RWPE1 (cell line): Measurements from ENCODE around the gene BRAT1.

Source experiments
- CTCF ChIA-PET: fragments of 350-600 bp; sonication (Branson Sonifier 250); formaldehyde crosslinking; extraction: SDS; loops from one replicate; lab custom pipeline; 2021; lab: Yijun Ruan, JAX
- POLR2A ChIA-PET: fragments of 400-600 bp; formaldehyde crosslinking; extraction: SDS; loops from one replicate; lab custom pipeline; 2020; ENCODE audit warnings: antibody characterized with exemption; ENCODE audit not compliant: low non-redundant PET; lab: Yijun Ruan, JAX
- DNase-seq: peaks from one replicate; pipeline ENCODE4 v3.0.0; 2012; ENCODE audit warnings: low spot score
- H3K27ac ChIP-seq: fragments of 450-650 bp; 2 replicates; pipeline ENCODE4 v1.5.1; 2017
- TF ChIP-seq, protein P1 (sequence below): fragments of 450-650 bp; conservative IDR thresholded peaks from 2 replicates; pipeline ENCODE4 v1.5.1; 2017; ENCODE audit warnings: low read depth, mild to moderate bottlenecking

Gene BRAT1

DNA sequence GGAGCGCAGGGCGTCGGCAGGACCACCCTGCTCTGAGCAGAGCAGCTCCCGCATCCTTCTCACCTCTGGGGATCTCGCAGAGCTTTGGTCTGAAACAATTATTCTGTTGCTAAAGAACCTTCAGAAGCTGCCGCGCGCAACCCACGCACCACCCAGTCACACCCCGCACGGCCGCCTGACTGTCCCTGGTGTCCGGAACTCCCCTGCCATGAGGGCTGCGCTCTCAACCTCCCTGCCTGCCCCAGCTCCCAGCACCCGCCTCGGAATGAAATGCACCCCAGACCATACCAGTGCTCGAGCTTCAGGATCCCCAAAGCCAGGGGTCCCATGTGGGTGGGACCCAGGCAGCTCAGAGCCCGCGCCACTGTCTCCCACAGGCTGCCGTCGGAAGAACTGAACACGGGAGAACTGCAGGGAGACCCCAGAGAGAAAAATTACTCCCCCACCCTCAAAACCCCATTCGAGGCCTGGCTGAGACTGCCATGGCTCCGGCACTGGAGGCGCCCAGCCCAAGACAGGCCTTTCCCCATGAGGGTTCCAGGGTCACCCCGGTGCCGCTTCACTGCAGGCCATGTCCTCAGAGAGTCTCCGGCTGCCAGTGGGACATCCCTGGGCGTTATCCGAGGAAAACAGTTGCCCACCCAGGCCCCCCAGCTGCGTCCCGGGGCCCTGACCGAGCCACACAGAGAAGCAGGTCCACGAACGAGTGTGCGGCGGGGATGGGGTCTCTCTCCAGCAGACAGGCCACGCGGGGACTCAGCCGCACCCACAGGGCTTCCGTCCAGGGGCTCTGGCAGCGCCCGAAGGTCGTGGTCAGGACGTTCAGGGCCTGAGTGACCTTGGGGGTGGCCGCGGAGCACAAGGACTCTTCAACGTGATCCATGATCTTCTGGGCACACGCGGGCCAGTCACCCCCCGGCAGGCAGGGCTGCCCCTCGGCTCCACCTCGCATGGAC, 12.1 kb downstream of the BRAT1 start:
- ChIA-PET POLR2A (no interaction called here), CTCF (interaction anchor here (0.6 kb wide), 1 partner anchor 919 kb away, joined by 3 read pairs; no protein-coding TSS in a partner anchor)
- TF ChIP-seq, protein P1, sequence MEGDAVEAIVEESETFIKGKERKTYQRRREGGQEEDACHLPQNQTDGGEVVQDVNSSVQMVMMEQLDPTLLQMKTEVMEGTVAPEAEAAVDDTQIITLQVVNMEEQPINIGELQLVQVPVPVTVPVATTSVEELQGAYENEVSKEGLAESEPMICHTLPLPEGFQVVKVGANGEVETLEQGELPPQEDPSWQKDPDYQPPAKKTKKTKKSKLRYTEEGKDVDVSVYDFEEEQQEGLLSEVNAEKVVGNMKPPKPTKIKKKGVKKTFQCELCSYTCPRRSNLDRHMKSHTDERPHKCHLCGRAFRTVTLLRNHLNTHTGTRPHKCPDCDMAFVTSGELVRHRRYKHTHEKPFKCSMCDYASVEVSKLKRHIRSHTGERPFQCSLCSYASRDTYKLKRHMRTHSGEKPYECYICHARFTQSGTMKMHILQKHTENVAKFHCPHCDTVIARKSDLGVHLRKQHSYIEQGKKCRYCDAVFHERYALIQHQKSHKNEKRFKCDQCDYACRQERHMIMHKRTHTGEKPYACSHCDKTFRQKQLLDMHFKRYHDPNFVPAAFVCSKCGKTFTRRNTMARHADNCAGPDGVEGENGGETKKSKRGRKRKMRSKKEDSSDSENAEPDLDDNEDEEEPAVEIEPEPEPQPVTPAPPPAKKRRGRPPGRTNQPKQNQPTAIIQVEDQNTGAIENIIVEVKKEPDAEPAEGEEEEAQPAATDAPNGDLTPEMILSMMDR: no peak
- DNase-seq: no peak
- peak overlapping the region; percentile 14 for H3K27ac ChIP-seq

DNA sequence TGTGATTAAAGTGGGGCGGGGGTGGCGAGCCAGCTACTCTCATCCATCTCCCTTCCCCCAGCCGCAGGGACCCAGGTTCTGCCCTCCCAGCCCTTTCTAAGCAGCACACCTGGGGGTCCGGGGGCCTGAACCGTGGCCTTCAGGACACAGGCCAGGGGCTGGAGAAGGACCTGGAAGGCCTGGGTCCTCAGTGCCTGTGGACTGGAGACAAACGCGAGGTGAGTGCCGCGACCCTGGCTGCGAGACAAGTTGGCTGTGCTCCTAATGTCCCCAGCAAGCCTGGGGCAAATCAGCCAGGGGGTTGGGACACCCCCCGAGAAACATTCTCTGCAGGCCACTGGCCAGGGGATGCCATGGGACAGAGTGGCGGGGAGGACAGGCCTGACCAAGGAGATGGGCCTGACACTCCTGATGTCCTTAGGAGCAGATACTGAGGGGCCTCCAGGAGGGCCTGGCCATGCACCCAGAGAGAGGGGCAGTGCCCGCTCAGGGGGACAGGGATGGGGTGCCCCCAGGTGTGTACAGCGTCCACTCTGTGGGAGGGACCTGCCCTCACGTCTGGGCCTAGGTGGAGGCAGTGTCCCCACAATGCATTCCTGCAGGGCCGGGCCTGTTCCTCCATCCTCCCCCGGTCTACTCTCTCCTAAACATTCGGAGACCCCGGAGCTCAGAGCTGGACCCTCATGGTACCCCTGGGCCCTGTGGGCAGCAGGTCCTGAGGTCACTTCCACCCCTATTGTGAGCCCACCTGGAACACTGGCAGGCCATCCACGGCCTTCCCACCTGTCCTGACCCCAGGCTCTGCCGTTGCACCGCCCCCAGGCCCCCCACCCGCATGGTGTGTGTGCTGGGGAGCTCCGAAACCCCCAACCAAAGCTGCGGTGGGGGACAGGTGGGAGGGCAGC, 13.1 kb downstream of the BRAT1 start:
- CTCF ChIA-PET: no interaction called here
- H3K27ac ChIP-seq: peak overlapping the region; percentile 56
- TF ChIP-seq, protein P1: no peak
- POLR2A ChIA-PET: no interaction called here
- DNase-seq: no peak

DNA sequence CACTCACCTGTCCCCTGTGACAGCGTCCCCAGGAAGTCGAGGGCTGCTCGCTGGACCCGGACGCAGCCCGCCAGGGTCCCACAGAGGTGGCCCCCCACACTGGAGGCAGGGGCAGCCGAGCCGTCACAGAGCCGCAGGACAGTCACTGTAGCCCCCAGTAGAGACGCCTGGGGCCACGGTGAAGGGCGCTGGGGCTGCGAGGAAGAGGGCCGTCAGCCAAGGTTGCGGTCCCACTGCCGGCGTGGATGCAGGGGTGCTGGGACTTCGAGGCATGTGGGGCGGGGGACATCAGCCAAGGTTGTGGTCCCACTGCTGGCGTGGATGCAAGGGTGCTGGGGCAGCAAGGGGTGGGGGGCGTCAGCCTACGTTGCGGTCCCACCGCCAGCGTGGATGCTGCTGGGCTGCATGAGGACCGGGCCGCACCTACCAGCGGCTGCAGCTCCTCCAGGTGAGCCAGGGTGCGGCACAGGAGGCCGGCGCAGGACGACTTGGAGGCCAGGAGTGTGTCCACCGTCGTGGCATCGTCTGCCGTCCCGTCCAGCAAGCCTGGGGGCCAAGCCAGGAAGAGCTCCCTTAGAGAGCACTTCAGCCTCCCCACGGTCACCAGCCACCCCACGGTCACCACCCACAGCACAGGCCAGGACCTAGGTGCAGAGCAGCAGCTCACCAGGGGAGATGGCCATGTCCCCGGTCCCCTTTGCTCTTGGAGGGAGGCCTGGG, 13.9 kb downstream of the BRAT1 start:
- peak overlapping the region; percentile 56 for H3K27ac ChIP-seq
- no peak for DNase-seq
- ChIA-PET POLR2A (no interaction called here), CTCF (no interaction called here)
- TF ChIP-seq, protein P1: no peak

DNA sequence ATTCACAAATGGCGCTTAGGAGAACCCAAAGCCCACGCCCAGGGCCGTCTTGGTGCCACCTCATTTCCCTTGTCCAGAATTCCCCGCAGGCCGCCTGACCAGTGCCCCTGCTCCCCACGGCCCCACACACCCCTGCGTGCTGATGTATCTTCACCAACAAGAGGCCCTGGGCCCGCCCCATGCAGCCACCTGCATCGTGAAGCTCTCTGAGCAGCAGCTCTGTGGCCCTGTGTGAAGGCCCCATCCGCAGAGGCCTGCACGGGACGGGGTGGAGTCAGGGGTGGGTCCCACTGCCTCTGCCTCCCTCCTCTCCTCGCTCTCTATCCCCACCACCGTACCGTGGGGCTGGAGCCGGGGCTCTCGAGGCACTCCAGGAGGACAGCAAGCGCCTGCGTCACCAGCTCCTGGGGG, 14.7 kb downstream of the BRAT1 start:
- CTCF ChIA-PET: interaction anchor here (0.5 kb wide), 1 partner anchor 623 kb away, joined by 3 read pairs; no protein-coding TSS in a partner anchor
- H3K27ac ChIP-seq: peak overlapping the region; percentile 56; the same call in 1 of the 2 replicates
- POLR2A ChIA-PET: no interaction called here
- DNase-seq: no peak
- TF ChIP-seq, protein P1: no peak

DNA sequence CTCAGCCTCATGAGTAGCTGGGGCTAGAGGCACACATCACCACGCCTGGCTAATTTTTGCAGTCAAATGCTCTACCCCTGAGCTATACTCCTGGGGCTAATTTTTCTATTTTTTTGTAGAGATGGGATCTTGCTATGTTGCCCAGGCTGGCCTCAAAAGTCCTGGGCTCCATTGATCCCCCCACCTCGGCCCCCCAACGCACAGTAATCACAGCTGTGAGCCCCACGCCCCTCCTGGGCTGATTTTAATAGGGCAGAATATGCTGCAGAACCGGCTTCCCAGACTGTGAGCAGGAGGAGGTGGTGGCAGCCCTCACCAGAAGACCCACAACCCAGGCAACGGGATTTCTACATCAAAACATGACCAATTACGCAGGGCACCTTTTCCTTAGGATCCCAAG, 15.2 kb downstream of the BRAT1 start:
- POLR2A ChIA-PET: no interaction called here
- DNase-seq: no peak
- TF ChIP-seq, protein P1: no peak
- H3K27ac ChIP-seq: peak overlapping the region; percentile 56; the same call in 1 of the 2 replicates
- CTCF ChIA-PET: interaction anchor here (0.5 to 0.9 kb wide), 3 partner anchors 14 to 955 kb away, joined by 3 read pairs; no protein-coding TSS in a partner anchor
